Measurements from ENCODE around the gene NAGA.

DNA sequence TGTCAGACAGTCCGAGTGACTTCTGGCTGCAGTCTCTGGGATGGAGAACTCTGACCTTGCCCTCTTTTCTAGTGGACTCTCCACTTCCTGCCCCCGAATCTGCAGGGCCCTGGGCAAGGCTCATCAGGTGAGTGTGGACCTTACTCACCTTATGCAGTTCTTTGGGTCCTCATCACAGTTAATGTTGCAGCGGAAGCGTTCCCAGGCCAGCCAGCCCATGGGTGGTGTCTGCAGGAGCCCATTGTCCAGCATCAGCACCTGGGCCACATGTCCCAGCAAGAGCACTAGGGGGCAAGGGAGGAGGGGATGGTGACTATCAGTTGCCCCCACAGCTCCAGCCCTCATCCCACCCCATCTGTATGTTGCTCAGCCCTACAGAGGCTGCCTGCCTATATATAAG, 2.3 kb downstream of the NAGA start:
- TF ChIP-seq, protein P1, sequence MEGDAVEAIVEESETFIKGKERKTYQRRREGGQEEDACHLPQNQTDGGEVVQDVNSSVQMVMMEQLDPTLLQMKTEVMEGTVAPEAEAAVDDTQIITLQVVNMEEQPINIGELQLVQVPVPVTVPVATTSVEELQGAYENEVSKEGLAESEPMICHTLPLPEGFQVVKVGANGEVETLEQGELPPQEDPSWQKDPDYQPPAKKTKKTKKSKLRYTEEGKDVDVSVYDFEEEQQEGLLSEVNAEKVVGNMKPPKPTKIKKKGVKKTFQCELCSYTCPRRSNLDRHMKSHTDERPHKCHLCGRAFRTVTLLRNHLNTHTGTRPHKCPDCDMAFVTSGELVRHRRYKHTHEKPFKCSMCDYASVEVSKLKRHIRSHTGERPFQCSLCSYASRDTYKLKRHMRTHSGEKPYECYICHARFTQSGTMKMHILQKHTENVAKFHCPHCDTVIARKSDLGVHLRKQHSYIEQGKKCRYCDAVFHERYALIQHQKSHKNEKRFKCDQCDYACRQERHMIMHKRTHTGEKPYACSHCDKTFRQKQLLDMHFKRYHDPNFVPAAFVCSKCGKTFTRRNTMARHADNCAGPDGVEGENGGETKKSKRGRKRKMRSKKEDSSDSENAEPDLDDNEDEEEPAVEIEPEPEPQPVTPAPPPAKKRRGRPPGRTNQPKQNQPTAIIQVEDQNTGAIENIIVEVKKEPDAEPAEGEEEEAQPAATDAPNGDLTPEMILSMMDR (IDR thresholded peaks at IDR 0.05) = no peak
- TF ChIP-seq POLR2A (IDR thresholded peaks at IDR 0.05) = no peak

All from body of pancreas (tissue), 4 donors.